HepG2 (cell line): Measurements from ENCODE around the gene NOP14. TPM values are rescaled to one million over a fixed set of nuclear protein-coding genes. Genes with fewer than 3 reads are reported as not detected.

Experiments used
- DNMT1 ChIP-seq: sonication (generic); formaldehyde crosslinking; IDR thresholded peaks from 2 replicates; pipeline ENCODE4 v1.5.1; 2020; ENCODE audit warnings: mild to moderate bottlenecking, missing genetic modification reagents
- GPN1 ChIP-seq: sonication (generic); formaldehyde crosslinking; IDR thresholded peaks from 2 replicates; pipeline ENCODE4 v1.5.1; 2020; ENCODE audit warnings: missing genetic modification reagents, borderline replicate concordance
- GTF3A ChIP-seq: sonication (generic); formaldehyde crosslinking; conservative IDR thresholded peaks from 2 replicates; pipeline ENCODE4 v1.4.0; 2020; ENCODE audit warnings: mild to moderate bottlenecking, missing genetic modification reagents
- HOXA7 ChIP-seq: sonication (generic); formaldehyde crosslinking; IDR thresholded peaks from 2 replicates; pipeline ENCODE4 v1.8.1; 2022; ENCODE audit warnings: mild to moderate bottlenecking, missing genetic modification reagents, moderate library complexity
- ISX ChIP-seq: sonication (generic); formaldehyde crosslinking; conservative IDR thresholded peaks from 2 replicates; pipeline ENCODE4 v1.5.0; 2020; ENCODE audit warnings: missing genetic modification reagents
- KDM6A ChIP-seq: IDR thresholded peaks from 2 replicates; pipeline ENCODE4 v1.6.1; 2016; ENCODE audit warnings: low read depth
- NAIF1 ChIP-seq: sonication (generic); formaldehyde crosslinking; IDR thresholded peaks from 2 replicates; pipeline ENCODE4 v1.5.0; 2020; ENCODE audit warnings: mild to moderate bottlenecking, missing genetic modification reagents, borderline replicate concordance
- ONECUT2 ChIP-seq: sonication (generic); formaldehyde crosslinking; IDR thresholded peaks from 2 replicates; pipeline ENCODE4 v1.4.0; 2020; ENCODE audit warnings: missing genetic modification reagents
- SMARCE1 ChIP-seq: fragments of 450-650 bp; IDR thresholded peaks from 2 replicates; pipeline ENCODE4 v1.6.1; 2017; ENCODE audit warnings: borderline replicate concordance
- SRSF4 ChIP-seq: fragments of 200-400 bp; formaldehyde crosslinking; IDR thresholded peaks from one replicate; pipeline ENCODE4 v1.6.1; 2018; ENCODE audit warnings: mild to moderate bottlenecking, low read depth, low read length, moderate library complexity; ENCODE audit not compliant: poor library complexity, severe bottlenecking
- ZNF260 ChIP-seq: sonication (generic); formaldehyde crosslinking; IDR thresholded peaks from 2 replicates; pipeline ENCODE4 v1.4.0; 2020; ENCODE audit warnings: missing genetic modification reagents, low read depth, mild to moderate bottlenecking, borderline replicate concordance
- ZNF33B ChIP-seq: sonication (generic); formaldehyde crosslinking; IDR thresholded peaks from 2 replicates; pipeline ENCODE4 v1.5.1; 2020; ENCODE audit warnings: mild to moderate bottlenecking, missing genetic modification reagents
- ZNF34 ChIP-seq: sonication (generic); formaldehyde crosslinking; IDR thresholded peaks from 2 replicates; pipeline ENCODE4 v1.4.0; 2020; ENCODE audit warnings: mild to moderate bottlenecking, missing genetic modification reagents, borderline replicate concordance
- ZNF350 ChIP-seq: sonication (generic); formaldehyde crosslinking; IDR thresholded peaks from 2 replicates; pipeline ENCODE4 v1.4.0; 2020; ENCODE audit warnings: mild to moderate bottlenecking, low read depth, missing genetic modification reagents, borderline replicate concordance
- ZNF382 ChIP-seq: sonication (generic); formaldehyde crosslinking; IDR thresholded peaks from 2 replicates; pipeline ENCODE4 v1.5.0; 2020; ENCODE audit warnings: missing genetic modification reagents, mild to moderate bottlenecking, borderline replicate concordance
- ZNF484 ChIP-seq: sonication (generic); formaldehyde crosslinking; IDR thresholded peaks from 2 replicates; pipeline ENCODE4 v1.5.1; 2020; ENCODE audit warnings: mild to moderate bottlenecking, low read depth, missing genetic modification reagents, borderline replicate concordance
- ZNF556 ChIP-seq: sonication (generic); formaldehyde crosslinking; IDR thresholded peaks from 2 replicates; pipeline ENCODE4 v1.4.0; 2020; ENCODE audit warnings: mild to moderate bottlenecking, missing genetic modification reagents, borderline replicate concordance
- ZNF850 ChIP-seq: sonication (generic); formaldehyde crosslinking; conservative IDR thresholded peaks from 2 replicates; pipeline ENCODE4 v1.9.0; 2021; ENCODE audit warnings: mild to moderate bottlenecking, missing genetic modification reagents
- polyA plus RNA-seq, 8 experiments: library from polyadenylated mRNA; depleted of rRNA in 3 of 8; stranded (reverse) in 7 of 8; unstranded in 1 of 8; fragments of >200 nt; fragmentation: Illumina TruSeq in 4 of 8; extraction: Trizol in 4 of 8; gene quantifications; 2 replicates each; pipeline versions ENCODE4 v1.2.1 to v1.2.3, GENCODE V29; 2011 to 2016; ENCODE audit warnings: low read depth in 4 of 8, missing spikeins in 1 of 8, mixed read lengths in 1 of 8; ENCODE audit not compliant: insufficient read depth in 1 of 8
- total RNA-seq, 5 experiments: library from RNA; depleted of rRNA; stranded (reverse); fragments of >200 nt; fragmentation: Illumina TruSeq; extraction: Trizol; gene quantifications; 2 replicates each; pipeline ENCODE4 v1.2.3, GENCODE V29; 2016; ENCODE audit warnings: low read depth in 1 of 5
- TF ChIP-seq, protein P1 (sequence below): sonication (generic); formaldehyde crosslinking; IDR thresholded peaks from 2 replicates; pipeline ENCODE4 v1.4.0; 2020; ENCODE audit warnings: missing genetic modification reagents
- TF ChIP-seq, protein P2 (sequence below): sonication (generic); formaldehyde crosslinking; IDR thresholded peaks from 2 replicates; pipeline ENCODE4 v1.4.0; 2020; ENCODE audit warnings: low read depth, mild to moderate bottlenecking, missing genetic modification reagents
- TF ChIP-seq, protein P3 (sequence below): sonication (generic); formaldehyde crosslinking; conservative IDR thresholded peaks from 2 replicates; pipeline ENCODE4 v1.5.0; 2020; ENCODE audit warnings: missing genetic modification reagents
- TF ChIP-seq, protein P4 (sequence below): sonication (generic); formaldehyde crosslinking; IDR thresholded peaks from 2 replicates; pipeline ENCODE4 v1.8.1; 2023; ENCODE audit warnings: missing genetic modification reagents, inconsistent platforms, borderline replicate concordance
- TF ChIP-seq, protein P5 (sequence below): IDR thresholded peaks from 2 replicates; pipeline ENCODE4 v1.6.1; 2016; ENCODE audit warnings: control low read depth

Gene NOP14
- total and polyA plus RNA-seq, 2 of the 13 experiments (the other 11 are each of a cell fraction or from before 2014, with no cell fraction given) = 6.9 to 47.9 TPM

DNA sequence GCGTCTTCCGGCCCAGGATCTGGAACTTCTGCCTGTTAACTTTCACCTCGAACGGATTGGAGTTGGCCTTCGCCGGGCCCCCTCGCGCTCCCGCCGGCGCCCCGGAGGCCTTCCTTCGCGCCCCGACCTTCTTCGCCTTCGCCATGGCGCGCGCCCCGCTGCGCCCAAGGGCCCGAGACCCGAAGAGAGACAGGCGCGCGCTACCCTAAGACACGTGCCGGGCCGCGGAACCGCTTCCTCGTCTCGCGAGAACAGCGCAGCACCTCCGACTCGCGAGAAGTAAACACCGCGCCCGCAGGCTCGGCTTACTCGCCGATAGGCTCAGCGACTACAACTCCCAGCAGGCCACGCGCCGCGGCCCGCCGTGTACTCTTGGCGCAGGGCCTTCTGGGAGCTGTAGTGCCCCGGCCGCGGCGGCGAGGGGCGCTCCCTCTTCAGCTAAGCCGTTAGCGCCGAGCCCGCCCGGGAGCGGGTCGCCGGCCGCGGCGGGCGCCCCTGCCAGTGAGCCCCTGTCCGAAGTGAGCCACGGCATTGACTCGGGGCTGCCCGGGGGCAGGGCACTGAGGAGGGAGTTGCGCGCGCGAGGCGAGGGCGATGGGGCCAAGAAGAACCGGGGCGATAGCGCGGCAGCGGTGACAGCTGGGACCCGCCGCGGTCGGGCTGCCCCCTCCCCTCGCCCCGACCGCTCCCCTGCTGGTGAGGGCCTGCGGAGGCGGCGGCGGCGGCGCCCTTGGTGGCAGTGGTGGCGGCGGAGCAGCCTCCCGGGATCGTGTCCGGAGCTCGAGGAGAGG lies at the start of gene NOP14, which contains the start of gene GRK4 (continued):
- TF ChIP-seq ZNF350 = peak; percentile 90
- no peak for TF ChIP-seq ZNF260
- peak; percentile 62; the same call in 1 of the 2 replicates for TF ChIP-seq ZNF556 (CRISPR knock-in tag)
- no peak; the same call in 1 of the 2 replicates for TF ChIP-seq ISX (CRISPR knock-in tag)
- no peak for TF ChIP-seq SMARCE1
- TF ChIP-seq, protein P1, sequence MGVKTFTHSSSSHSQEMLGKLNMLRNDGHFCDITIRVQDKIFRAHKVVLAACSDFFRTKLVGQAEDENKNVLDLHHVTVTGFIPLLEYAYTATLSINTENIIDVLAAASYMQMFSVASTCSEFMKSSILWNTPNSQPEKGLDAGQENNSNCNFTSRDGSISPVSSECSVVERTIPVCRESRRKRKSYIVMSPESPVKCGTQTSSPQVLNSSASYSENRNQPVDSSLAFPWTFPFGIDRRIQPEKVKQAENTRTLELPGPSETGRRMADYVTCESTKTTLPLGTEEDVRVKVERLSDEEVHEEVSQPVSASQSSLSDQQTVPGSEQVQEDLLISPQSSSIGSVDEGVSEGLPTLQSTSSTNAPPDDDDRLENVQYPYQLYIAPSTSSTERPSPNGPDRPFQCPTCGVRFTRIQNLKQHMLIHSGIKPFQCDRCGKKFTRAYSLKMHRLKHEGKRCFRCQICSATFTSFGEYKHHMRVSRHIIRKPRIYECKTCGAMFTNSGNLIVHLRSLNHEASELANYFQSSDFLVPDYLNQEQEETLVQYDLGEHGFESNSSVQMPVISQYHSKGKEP (CRISPR knock-in tag) = no peak
- TF ChIP-seq ZNF34 (CRISPR knock-in tag) = no peak; the same call in 1 of the 2 replicates
- peak; percentile 82; the same call in 1 of the 2 replicates for TF ChIP-seq GPN1
- TF ChIP-seq HOXA7 = peak; percentile 84; the same call in 1 of the 2 replicates
- no peak for TF ChIP-seq SRSF4
- TF ChIP-seq, protein P2, sequence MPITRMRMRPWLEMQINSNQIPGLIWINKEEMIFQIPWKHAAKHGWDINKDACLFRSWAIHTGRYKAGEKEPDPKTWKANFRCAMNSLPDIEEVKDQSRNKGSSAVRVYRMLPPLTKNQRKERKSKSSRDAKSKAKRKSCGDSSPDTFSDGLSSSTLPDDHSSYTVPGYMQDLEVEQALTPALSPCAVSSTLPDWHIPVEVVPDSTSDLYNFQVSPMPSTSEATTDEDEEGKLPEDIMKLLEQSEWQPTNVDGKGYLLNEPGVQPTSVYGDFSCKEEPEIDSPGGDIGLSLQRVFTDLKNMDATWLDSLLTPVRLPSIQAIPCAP = no peak
- no peak for TF ChIP-seq DNMT1
- TF ChIP-seq, protein P3, sequence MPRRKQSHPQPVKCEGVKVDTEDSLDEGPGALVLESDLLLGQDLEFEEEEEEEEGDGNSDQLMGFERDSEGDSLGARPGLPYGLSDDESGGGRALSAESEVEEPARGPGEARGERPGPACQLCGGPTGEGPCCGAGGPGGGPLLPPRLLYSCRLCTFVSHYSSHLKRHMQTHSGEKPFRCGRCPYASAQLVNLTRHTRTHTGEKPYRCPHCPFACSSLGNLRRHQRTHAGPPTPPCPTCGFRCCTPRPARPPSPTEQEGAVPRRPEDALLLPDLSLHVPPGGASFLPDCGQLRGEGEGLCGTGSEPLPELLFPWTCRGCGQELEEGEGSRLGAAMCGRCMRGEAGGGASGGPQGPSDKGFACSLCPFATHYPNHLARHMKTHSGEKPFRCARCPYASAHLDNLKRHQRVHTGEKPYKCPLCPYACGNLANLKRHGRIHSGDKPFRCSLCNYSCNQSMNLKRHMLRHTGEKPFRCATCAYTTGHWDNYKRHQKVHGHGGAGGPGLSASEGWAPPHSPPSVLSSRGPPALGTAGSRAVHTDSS = no peak; the same call in 1 of the 2 replicates
- no peak for TF ChIP-seq ZNF850 (CRISPR knock-in tag)
- peak; percentile 64; the same call in 1 of the 2 replicates for TF ChIP-seq NAIF1 (CRISPR knock-in tag)
- peak; percentile 68; the same call in 1 of the 2 replicates for TF ChIP-seq GTF3A (CRISPR knock-in tag)
- TF ChIP-seq ZNF484 (CRISPR knock-in tag) = peak; percentile 66; the same call in 1 of the 2 replicates
- TF ChIP-seq, protein P4, sequence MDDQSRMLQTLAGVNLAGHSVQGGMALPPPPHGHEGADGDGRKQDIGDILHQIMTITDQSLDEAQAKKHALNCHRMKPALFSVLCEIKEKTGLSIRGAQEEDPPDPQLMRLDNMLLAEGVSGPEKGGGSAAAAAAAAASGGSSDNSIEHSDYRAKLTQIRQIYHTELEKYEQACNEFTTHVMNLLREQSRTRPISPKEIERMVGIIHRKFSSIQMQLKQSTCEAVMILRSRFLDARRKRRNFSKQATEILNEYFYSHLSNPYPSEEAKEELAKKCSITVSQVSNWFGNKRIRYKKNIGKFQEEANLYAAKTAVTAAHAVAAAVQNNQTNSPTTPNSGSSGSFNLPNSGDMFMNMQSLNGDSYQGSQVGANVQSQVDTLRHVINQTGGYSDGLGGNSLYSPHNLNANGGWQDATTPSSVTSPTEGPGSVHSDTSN (CRISPR knock-in tag) = no peak
- TF ChIP-seq ONECUT2 (CRISPR knock-in tag) = no peak; the same call in 1 of the 2 replicates
- peak; percentile 96 for TF ChIP-seq ZNF33B
- no peak for TF ChIP-seq ZNF382 (CRISPR knock-in tag)
- TF ChIP-seq, protein P5, sequence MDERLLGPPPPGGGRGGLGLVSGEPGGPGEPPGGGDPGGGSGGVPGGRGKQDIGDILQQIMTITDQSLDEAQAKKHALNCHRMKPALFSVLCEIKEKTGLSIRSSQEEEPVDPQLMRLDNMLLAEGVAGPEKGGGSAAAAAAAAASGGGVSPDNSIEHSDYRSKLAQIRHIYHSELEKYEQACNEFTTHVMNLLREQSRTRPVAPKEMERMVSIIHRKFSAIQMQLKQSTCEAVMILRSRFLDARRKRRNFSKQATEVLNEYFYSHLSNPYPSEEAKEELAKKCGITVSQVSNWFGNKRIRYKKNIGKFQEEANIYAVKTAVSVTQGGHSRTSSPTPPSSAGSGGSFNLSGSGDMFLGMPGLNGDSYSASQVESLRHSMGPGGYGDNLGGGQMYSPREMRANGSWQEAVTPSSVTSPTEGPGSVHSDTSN (CRISPR knock-in tag) = no peak
- TF ChIP-seq KDM6A (CRISPR knock-in tag) = no peak
